Uterine smooth muscle cell (primary cell): ENCODE data around the gene PLXDC2. TPM values are rescaled to one million over a fixed set of nuclear protein-coding genes. Genes with fewer than 3 reads are reported as not detected.

Experiments
- total RNA-seq: library from RNA; depleted of rRNA; stranded (reverse); fragments of >200 nt; gene quantifications from 2 replicates; pipeline ENCODE4 v1.2.3, GENCODE V29; 2014

The PLXDC2 gene
- 0.77 and 6.9 TPM in 2 replicates for total RNA-seq

DNA sequence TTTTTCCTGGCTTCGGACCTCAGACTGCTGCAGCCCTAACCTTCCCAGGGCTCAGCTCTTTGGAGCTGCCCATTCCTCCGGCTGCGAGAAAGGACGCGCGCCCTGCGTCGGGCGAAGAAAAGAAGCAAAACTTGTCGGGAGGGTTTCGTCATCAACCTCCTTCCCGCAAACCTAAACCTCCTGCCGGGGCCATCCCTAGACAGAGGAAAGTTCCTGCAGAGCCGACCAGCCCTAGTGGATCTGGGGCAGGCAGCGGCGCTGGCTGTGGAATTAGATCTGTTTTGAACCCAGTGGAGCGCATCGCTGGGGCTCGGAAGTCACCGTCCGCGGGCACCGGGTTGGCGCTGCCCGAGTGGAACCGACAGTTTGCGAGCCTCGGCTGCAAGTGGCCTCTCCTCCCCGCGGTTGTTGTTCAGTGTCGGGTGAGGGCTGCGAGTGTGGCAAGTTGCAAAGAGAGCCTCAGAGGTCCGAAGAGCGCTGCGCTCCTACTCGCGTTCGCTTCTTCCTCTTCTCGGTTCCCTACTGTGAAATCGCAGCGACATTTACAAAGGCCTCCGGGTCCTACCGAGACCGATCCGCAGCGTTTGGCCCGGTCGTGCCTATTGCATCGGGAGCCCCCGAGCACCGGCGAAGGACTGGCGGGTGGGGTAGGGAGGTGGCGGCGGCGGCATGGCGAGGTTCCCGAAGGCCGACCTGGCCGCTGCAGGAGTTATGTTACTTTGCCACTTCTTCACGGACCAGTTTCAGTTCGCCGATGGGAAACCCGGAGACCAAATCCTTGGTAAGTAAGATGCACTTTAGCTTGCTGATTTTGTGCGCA lies at the start of gene PLXDC2:
PLXDC2 (plus strand) TSS at position 22 of the 820 bp plus-strand sequence.

